HG03064 (cell line): ENCODE data around the gene TFB2M.
A peak's percentile ranks its signal among the peaks of the same experiment; 100 is the strongest.
"Not testable (repeated sequence)": the region's sequence is repeated elsewhere in the genome, so short reads cannot be mapped to it uniquely, and the experiment has no call there.

ENCODE experiments used
- ATAC-seq: cut with Tn5 transposase; IDR thresholded peaks from one replicate; pipeline ENCODE4 v1.9.1; 2021; ENCODE audit warnings: low read depth; ENCODE audit not compliant: unreplicated experiment

Gene TFB2M, protein sequence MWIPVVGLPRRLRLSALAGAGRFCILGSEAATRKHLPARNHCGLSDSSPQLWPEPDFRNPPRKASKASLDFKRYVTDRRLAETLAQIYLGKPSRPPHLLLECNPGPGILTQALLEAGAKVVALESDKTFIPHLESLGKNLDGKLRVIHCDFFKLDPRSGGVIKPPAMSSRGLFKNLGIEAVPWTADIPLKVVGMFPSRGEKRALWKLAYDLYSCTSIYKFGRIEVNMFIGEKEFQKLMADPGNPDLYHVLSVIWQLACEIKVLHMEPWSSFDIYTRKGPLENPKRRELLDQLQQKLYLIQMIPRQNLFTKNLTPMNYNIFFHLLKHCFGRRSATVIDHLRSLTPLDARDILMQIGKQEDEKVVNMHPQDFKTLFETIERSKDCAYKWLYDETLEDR

DNA sequence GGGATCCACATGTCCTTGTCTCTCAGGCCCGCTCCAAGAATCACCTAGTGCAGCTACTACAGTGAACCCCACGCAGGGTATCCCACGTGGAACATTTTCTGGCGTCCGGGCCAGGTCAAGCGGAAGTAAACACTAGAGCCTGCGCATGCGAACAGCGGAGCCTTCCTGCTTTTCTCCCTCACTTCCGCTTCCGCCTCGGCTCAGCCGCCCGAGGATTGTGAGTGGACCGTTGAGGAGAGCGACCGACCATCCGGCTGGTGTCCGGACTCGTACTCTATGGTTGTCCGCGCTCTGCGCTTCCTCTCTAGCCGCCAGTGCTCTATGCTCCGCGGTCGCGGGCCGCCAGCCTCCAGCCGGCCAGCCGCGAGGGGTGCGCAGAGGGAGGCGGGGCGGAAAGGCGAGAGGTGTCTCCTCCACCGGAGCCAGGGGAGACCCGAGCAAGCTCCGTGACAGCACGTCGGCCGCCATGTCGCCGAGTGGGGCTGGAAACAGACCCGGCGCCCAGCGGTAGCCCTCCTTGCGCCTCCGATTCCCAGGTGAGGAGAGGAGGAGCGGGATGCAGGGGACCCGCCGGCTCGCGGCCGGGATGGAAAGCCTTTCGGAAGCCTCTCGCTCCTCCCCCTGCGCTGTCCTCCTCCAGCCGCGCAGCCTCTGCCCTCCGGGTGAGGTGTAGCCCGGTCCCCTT, at the start of gene TFB2M, which contains the start of gene CNST:
Gene TFB2M, minus strand, starts transcription at position 134 of the 685 bp plus-strand sequence. Its CDS starts 123 bp downstream, at position 11.
Gene CNST, plus strand, starts transcription at position 329 of the 685 bp plus-strand sequence. CDS start 25,107 bp downstream, outside the sequence.
- peak; percentile 93 for ATAC-seq

DNA sequence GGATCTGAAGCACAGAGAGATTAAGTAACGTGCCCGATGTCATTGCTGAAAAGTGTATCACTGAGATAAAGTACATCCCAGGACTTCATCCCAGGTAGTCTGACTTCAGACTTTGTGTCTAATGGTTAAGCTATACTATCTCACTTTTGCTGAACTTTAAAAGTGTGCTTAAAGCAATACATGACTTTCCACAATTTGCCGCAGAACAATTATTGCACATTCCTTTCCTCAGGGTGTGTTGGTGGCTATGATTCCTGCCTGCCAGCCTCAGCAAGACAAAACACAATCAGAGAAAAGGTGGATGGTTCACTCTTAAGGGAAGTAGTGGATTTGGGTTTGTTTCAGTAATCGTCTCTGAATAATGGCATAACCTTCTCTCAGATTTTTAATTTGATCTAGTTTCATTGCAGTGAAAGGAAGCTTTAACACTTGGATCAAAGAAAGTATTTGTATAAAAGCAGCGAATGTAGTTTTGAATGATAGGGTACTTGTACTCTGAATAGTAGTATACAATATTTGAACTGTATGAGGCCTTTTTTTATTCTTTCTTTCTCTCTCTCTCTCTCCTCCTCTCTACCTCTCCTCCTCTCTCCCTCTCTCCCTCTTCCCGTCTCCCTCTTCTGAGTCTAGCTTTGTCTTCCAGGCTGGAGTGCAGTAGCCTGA, 47.2 kb upstream of the TFB2M start:
- ATAC-seq, result no peak

DNA sequence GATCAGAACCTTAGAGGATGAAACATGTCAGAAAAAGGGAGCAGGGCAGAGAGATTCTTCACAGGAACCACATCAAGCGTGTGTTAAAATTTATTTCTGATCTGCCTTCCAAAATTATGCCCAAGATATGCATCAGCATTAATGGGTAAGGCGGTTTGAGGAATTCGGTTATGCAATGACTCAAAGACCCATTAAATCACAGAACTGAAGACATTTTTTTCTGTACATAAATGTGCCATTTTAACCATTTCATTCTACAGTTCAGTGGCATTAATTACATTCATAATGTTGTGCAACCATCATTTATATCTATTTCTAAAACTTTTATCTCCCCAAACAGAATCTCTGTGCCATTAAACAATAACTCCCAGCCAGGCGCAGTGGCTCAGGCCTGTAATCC, 43.6 kb upstream of the TFB2M start:
- ATAC-seq, result no peak

DNA sequence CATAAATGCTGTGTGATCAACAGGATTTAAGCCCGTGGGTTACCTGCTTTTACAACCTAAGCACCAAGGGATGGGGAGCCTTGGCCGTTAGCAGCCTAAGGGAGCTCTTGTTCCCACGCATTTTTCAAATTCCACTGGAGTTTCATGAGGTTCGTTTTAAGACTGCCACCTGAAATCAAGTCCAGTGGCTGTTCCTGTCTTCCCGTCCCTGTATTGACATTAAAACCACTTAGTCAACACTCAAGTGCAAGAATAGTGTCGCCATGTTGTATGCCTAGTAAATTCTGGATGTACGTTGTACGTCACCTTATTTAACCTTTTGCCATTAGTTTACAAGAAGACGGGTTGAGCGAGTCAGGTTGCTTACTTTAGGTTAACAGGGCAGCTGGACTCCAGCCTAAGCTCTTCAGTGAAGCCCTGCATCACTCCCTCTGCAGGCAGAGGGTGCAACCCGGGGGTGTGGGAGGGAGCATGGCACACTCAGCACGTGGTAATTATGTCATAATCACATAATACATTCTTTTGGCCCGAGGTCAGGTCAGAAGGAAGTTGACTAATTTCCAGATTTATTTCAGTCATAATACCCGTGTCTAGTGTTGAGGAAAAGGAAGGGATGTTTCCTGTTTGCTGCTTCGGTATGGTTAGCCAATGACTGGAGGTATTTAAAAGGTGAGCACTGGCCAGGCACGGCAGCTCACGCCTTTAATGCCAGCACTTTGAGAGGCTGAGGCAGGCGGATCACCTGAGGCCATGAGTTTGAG, 42.7 kb upstream of the TFB2M start:
- no peak for ATAC-seq

DNA sequence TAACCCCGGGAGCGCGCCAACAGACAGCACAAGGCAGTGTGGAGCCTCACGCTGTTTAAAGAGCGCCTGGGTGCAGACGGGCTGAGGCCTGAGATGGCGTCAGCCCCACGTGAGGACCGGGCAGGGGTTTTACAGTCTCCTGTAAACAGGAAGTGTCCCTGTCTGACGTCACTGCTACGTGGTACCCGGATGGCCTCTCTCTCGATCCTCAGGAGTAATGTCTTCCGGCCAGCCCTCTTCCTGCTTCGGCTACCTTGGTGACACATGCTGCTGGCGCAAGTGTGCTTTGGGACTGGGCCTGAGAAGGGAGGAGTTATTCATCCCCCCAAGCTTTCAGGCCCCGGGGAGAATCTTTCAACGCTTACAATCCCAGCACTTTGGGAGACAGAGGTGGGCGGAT, 41.4 kb upstream of the TFB2M start:
- no peak for ATAC-seq

DNA sequence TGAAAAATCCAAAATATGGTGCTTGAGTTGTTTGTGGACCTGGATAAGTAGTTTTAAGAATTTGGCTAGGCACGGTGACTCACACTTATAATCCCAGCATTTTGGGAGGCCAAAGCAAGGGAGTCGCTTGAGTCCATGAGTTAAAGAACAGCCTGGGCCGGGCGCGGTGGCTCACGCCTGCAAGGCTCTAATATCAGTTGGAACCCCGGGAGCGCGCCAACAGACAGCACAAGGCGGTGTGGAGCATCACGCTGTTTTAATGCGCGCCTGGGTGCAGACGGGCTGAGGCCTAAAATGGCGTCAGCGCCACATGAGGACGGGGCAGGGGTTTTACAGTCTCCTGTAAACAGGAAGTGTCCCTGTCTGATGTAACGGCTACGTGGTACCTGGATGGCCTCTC, 39.2 kb upstream of the TFB2M start:
- not testable (repeated sequence) for ATAC-seq

DNA sequence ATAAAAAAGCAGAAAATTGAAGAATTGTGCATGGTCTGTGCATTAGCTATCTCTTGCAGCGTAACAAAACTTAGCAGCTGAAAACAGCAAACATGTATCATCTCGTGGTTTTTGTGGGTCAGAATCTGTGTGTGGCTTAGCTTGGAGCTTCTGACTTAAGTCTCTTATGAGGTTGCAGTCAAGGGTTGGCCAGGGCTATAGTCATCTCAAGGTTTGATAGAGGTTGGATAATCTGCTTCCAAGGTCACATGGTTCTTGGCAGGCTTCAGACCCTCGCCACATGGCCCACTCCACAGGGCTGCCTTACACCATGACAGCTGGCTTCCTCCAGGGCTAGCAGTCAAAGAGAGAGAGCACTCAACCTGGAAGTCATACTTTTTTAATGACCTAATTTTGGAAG, 36.1 kb upstream of the TFB2M start:
- no peak for ATAC-seq

DNA sequence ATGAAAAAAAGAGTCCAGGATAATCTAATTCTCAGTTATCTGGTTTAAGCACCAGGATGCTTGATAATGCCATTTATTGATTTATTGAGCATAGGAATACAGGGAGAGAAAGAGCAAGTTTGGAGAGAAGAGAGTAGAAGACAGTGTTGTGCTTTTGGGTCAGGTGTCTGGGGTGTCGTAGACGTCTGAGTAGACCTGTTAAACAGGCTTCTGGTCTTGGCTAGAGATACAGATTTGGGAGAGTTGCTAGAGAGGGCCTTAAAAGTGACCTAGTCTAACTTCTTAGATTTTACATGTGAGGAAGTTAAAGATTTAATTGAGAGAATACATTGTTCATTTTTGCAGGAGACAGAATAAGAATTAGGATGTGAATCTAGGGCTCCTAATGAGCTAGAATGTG, 34.5 kb upstream of the TFB2M start:
- ATAC-seq, result no peak

DNA sequence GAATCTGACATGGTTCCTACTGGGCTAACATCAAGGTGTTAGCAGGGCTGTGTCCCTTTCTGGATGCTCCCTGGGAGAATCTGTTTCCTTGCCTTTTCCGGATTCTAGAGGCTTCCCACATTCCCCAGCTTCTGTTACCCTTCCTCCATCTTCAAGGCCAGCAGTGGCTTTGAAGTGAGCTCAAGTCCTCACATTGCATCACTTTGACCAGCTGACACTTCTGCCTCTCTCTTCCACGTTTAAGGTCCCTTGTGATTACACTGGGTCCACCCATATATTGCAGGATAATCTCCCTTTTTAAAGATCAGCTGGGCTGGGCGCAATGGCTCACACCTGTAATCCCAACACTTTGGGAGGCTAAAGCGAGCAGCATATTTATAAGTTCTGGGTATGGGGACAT, 33.3 kb upstream of the TFB2M start:
- ATAC-seq, result no peak

DNA sequence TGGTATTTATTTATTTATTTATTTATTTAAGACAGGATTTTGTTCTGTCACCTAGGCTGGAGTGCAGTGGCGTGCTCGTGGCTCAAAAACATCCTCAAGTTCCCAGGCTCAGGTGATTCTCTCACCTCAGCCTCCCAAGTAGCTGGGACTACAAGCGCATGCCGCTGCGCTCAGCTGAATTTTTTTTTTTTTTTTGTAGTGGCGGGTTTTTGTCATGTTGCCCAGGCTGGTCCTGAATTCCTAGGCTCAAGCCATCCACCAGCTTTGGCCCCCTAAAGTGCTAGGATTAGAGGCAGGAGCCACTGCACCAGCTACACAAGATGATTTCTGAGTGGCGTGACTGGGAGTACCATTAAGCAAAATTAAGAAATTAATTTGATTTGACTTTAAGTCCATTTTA, 31.9 kb upstream of the TFB2M start:
- no peak for ATAC-seq

DNA sequence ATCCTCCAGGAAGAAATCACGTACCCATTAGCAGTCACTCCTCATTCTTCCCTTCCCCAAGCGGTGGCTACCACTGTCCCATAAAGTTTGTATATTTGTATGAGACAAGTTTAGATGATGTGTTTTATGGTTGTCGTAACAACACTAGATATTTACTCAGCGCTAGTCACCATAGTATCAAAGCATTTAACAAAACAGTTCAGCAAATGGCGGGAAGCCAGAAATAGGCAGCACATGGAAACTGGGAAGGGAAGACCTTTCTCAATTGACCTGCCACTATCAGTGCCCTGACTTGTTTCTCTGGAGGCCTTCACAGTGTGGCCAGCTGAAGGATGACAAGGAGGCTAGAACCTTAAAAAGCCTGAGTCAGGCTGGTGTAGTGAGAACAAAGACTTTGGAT, 31.3 kb upstream of the TFB2M start:
- ATAC-seq, result no peak

DNA sequence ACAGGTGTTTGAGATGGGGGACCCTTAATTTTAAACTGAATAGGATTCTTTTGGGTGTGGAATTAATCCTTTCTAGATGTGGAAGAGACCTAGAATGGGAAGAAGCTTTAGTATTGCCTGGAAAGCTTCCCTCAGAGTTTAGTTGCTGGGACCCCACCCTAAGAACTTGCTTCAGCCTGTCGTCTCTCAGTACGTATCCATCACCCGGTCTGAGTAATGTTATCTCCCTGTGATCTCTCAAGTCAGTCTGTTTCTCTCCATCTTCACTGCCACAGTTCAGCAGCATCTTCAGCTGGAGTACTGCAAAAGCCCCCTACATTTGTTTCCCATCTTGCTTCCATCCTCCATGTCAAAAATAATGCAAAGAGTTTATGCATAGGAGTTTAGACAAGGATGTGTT, 29.1 kb upstream of the TFB2M start:
- no peak for ATAC-seq

DNA sequence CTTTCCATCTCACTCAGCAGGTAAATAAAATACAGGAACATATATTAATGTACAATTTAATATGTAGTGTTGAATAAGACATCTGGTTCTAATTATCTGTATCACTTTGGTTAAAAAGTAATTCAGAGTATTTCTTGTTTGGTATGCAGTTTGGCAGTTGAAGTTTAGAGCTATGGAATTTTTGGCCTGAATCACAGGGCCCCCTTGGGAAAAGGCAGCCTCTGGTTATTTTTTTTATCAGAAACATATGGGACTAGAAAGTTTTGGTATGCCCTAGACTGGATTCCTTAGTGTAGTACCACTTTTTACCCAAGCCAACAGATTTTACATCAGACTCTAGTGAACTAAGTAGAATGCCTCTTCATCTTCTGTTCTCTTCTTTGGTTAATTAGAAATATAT, 26.6 kb upstream of the TFB2M start:
- ATAC-seq, result no peak

DNA sequence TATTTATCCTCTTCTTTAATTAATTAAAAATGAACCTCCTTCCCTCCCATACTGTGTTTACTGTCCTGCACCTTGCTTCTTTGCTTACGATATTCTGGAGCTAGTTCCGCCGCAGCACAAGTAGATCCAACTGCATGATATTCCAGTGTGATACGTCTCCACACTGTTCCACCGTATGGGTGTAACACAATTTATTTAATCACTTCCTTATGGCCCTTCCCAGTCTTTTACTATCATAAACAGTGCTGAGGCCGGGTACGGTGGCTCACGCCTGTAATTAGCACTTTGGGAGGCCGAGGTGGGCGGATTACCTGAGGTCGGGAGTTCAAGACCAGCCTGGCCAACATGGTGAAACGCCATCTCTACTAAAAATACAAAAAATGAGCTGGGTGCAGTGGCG, 25.9 kb upstream of the TFB2M start:
- no peak for ATAC-seq

DNA sequence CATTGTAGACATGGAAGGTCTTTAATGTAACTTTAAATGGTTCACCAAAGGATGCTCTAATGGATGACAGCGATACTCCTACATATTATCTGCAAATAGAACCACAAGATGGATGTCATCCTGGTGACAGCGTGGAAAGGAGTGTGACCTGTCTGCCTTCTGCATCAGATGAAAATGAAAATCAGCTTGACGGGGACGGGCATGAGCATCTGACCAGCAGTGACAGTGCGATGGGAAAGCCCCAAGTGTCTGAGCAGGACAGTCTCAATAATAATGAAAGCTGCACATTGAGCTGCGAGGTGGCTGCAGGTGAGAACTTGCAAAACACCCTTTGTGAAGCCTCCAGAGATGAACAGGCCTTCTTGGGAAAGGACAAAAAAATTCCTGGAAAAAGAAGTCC, 25.4 kb upstream of the TFB2M start:
- ATAC-seq, result peak; percentile 97

DNA sequence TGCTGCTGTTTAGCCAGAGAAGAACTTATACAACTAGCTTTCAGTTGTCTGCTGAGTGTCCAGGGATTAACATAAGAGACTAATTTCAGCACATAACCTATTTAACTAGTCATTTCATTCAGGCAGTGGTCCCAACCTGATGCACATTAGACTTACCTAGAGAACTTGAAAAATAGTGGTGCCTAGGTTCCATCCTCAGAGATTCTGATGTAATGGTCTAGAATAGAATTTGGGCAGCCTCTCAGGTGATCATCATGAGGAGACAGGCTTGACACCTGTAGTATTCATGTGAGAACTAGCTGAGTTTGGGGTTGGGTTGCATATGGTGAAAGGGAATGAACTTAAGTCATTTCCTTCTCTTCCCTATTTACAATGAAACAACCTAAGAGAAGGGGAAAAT, 25.0 kb upstream of the TFB2M start:
- ATAC-seq, result peak; percentile 41

DNA sequence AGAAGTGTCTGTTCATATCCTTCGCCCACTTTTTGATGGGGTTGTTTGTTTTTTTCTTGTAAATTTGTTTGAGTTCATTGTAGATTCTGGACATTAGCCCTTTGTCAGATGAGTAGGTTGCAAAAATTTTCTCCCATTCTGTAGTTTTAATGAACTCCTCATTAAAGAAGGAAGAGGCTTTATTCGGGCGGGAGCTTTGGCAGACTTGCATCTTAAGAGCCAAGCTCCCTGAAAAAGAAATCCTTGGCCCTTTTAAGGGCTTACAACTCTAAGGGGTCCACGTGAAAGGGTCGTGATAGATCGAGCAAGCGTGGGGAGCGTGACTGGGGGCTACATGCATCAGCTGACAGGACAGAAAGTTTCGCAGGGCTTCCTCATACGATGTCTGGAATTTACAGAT, 23.9 kb upstream of the TFB2M start:
- not testable (repeated sequence) for ATAC-seq

DNA sequence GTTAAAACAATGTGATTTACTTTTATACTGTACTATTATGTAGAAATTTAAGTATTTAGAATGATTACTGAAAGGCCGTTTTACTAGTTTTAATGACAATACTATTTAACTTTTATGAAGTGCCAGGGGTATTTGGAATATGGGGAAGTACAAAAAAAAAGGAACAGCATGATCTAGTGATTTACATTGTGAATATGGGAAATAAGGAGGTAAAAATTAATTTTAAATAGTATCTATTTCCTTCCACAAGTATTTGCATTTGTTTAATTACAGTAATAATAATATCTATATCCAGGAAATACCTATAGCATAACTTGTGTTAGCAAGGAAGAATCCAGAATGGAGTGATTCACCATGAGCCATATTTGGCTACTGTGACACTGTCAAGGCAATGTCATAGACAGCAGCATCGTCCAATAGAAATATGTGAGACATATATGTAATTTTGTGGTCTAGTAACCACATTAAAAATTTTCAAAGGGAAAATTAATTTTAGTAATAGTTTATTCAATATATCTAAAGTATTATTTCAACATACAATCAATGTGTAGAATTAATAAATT, 22.2 kb upstream of the TFB2M start:
- no peak for ATAC-seq

DNA sequence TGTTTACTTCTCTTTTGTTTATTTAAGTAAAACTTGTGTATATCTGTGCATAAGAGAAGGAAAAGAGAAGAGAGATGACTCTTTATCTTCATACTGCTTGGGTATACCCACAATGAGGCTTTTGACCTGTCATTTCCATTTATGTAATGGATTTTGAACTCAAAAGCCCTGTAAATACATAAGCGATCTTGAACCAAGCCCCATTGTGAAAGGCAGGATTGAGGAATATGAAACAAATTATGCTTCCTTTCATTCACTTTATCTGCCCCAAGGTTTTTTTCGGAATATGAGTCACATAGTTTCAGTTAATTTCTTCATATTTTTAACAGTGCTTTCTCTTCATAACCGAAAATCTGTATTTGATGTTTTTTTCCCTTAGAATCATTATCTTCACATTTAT, 21.5 kb upstream of the TFB2M start:
- no peak for ATAC-seq

DNA sequence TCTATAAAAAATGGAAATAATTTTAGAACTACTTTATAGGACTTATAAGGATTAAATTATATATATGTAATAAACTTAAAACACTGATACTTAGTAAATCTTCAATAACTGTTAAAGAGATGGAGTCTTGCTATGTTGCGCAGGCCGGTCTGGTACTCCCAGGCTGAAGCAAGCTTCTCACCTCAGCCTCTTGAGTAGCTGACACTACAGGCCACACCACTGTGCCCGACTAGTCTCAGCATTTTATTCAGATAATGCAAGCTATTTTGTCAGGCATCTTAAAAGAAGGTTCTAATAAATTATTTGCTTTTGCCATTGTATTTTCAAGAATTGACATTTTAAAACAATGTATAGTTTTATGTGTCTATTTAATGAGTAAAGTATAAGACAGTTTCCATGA, 21.0 kb upstream of the TFB2M start:
- no peak for ATAC-seq
